HG02642 (cell line): ENCODE data around the gene IFITM5.
A peak's percentile ranks its signal among the peaks of the same experiment; 100 is the strongest.
"Not testable (repeated sequence)": the region's sequence is repeated elsewhere in the genome, so short reads cannot be mapped to it uniquely, and the experiment has no call there.

Experiments
- ATAC-seq: cut with Tn5 transposase; IDR thresholded peaks from one replicate; pipeline ENCODE4 v1.9.1; 2021; ENCODE audit warnings: mild to moderate bottlenecking; ENCODE audit not compliant: unreplicated experiment, poor library complexity

IFITM5 gene

GRCh38 chr11:313787-314553 is 14.6 kb upstream of the IFITM5 start, which contains the start of gene IFITM1:
Gene IFITM1 (plus strand): TSS chr11:314040. CDS start chr11:314171, 131 bp downstream.
- ATAC-seq = peak; percentile 22

DNA sequence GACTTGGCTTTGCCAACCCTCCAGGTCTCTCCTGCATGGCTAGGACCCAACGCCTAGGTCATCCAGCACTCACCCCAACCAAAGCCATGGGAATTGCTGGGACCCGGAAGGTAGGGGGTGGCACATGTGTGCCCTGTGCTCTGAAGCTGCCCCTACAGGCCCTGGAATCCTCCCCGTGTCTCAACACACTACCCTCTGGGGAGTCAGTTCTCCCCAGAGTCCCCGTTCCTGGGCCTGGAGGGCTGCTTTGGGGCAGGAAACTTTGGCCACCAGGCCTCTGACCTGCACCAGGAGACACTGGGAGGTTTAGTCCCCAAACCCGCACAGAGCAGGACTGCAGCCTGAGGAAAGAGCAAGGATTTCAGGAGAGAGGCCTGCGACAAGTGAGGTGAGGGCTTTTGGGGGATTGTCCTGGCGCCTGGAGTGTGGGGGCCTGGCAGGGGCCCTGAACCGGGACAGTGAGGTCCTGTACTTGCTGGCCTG is 14.0 kb upstream of the IFITM5 start:
- peak; percentile 5 for ATAC-seq

DNA sequence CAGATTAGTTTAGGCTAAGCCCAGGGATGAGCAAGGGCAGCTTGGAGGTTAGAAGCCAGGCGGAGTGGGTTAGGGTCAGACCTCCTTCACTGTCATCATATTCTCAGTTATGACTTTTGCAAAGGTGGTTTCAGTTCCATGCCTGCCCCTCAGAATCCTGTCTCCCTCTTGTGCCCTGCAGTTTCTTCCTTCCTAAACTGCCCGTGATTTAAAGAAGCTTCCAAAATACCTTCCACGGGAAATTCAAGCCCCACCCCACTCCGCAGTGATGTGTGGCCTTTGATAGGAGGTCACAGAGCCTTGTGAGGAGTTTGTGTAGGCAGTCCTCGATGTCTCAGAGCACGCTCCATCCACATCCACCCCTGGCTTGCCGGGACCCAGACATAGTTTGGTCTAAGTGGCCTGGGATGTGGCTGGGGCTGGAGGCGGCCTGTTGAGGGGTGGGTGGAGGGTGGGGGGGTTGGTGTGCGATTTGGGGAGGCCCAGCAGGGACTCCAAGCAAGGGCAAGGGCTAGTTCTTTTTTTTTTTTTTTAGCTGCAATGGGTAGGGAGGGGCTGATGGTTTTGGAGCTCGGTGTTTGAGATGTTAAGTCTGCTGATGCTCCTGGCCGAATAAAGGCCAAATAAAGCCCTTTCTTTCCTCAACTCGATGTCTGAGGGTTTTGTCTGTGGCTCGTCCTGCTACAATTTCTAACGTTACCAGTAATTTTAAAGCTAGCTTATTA is 12.9 kb upstream of the IFITM5 start:
- no peak for ATAC-seq

GRCh38 chr11:311013-311748 is 11.9 kb upstream of the IFITM5 start:
- ATAC-seq = peak; percentile 39

- ATAC-seq = not testable (repeated sequence)
These were observed 10.8 kb upstream of the IFITM5 start for GRCh38 chr11:309979-310572.

GRCh38 chr11:308740-309665 is 9.7 kb upstream of the IFITM5 start:
- ATAC-seq = peak; percentile 11

DNA sequence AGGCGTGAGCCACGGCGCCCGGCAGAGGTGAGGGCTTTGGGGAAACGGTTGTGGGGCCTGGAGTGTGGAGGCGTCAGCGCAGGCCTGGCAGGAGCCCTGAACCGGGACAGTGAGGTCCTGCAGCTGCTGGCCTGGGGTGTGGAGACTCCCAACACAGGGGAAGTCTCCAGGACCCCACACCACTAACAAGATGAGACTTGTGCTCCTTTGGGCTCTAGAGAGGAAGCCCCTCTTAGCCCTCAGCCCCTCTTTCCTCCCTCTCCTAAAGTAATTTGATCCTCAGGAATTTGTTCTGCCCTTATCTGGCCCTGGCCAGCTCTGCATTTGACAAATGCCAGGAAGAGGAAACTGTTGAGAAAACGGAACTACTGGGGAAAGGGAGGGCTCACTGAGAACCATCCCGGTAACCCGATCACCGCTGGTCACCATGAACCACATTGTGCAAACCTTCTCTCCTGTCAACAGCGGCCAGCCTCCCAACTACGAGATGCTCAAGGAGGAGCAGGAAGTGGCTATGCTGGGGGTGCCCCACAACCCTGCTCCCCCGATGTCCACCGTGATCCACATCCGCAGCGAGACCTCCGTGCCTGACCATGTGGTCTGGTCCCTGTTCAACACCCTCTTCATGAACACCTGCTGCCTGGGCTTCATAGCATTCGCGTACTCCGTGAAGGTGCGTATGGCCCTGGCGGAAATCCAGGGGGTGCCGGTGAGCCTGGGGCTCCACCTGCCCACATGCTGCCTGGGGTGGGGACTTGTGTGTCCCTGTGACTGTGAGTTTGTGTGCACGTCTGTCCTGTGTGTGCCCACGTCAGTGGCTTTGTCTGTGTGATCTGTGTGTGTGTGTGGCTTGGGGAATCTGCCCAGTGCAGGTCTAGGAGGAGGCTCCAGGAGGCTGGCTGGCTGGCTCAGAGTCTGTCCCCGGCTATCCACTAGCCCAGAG is 8.7 kb upstream of the IFITM5 start, which contains the start of gene IFITM2:
IFITM2 (plus strand) TSS at position 51 of the 943 bp plus-strand sequence; CDS start at position 428, 377 bp downstream.
- peak; percentile 23 for ATAC-seq

GRCh38 chr11:306645-307371 is 7.5 kb upstream of the IFITM5 start:
- ATAC-seq = no peak

- ATAC-seq = no peak
These were observed 6.5 kb upstream of the IFITM5 start for GRCh38 chr11:305844-306211.

GRCh38 chr11:304915-305843 is 5.9 kb upstream of the IFITM5 start:
- no peak for ATAC-seq

DNA sequence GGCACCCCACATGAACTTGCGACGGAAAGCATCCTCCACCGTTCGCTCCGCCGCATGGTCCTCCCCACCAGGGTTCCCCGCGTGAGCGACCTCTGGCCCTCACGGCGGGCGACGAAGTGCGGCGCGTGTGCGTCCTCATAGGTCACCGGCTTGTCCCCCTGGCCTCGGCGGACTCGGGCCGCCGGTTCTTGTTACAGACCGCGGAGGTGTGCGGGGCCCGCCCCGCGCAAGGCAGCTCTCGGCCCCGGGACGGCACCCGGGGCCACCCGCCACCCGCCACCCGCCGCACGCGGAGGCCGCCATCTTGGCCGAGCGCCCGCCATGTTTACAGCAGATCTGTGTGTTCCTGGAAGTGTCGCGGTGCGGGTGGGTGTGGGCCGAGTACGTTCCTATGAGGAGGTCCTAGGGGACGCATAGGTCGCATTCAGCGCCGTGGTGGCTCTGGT is 4.8 kb upstream of the IFITM5 start:
- ATAC-seq = no peak

- no peak for ATAC-seq
These were observed 4.0 kb upstream of the IFITM5 start for GRCh38 chr11:303363-303762.

GRCh38 chr11:299951-300735 is 817 bp upstream of the IFITM5 start:
- no peak for ATAC-seq

GRCh38 chr11:298406-299065 is 790 bp downstream of the IFITM5 start:
- ATAC-seq = no peak
